Measurements from ENCODE around the gene FCAR. TPM values are rescaled to one million over a fixed set of nuclear protein-coding genes. Genes with fewer than 3 reads are reported as not detected.
A peak's percentile ranks its signal among the peaks of the same experiment; 100 is the strongest.
"Not testable (repeated sequence)": the region's sequence is repeated elsewhere in the genome, so short reads cannot be mapped to it uniquely, and the experiment has no call there.

Gene FCAR
- total RNA-seq, 1 experiment from 2014 or later, result 0.95 TPM

DNA sequence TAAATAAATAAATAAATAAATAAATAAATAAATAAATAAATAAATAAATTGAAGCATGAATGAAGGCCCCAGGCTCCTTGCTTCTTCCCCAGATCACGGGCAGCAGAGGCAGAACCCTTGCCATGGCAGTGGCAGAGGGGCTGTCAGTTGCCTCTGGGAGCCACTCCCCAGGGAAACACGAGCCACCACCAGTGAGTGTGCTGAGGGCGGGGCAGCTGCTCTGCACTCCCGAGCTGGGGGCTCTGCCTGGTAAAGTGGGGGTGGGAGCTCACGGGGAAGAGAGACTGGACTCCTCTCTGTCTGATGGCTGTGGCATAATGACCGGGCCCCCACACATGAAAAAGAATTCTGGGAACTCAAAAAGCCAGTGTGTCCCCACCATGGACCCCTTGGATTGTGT, 7.8 kb downstream of the FCAR start:
- Histone ChIP-seq H3K4me3 (no peak overlapping the region), H3K36me3 (no peaks in the 10 kb centered on the region), H3K27me3 (no peaks in the 10 kb centered on the region; the same call in 1 of the 2 replicates), H3K9me3 (no peaks in the 10 kb centered on the region)
- no peak for DNase-seq

DNA sequence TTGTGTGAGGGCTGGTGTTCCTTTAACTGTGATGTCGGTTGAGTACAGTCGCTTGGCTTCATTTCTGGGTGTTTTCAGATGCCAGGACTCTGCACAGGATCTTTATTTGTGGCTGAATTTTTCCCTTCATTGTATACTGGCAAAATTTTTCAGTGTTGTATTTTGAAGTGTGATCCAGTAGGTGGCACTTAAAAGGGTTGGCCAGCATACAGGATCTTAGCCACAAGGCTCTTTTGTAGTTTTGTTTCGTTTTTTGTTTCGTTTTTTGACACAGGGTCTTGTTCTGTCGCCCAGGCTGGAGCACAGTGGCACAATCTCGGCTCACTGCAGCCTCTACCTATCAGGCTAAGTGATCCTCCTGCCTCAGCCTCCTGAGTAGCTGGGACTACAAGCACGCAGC, 8.7 kb downstream of the FCAR start:
- Histone ChIP-seq H3K9me3 (no peaks in the 10 kb centered on the region), H3K27me3 (no peaks in the 10 kb centered on the region; the same call in 1 of the 2 replicates), H3K36me3 (no peaks in the 10 kb centered on the region), H3K4me3 (peak overlapping the region; percentile 2; the same call in 1 of the 2 replicates)
- DNase-seq, result peak; percentile 36

DNA sequence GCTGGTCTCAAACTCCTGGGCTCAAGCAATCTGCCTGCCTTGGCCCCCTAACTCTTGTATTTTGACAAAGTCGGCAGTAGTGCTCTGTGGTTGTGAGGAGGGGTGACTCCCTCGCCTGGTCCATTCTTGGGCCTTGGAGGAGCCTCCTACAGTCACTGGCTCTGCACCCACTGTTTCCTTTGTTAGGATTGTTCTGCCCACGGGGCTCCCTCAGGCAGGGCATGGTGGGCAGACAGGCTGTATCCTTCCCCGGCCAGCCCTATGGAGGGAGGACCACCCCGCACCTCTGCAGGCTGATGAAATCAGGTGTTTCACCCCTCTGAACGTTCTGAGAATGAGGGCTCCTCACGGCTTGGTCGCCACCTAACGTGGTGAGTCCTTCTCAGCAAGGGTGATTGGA, 9.2 kb downstream of the FCAR start:
- no peaks in the 10 kb centered on the region; the same call in 1 of the 2 replicates for H3K27me3 ChIP-seq
- H3K9me3 ChIP-seq, result no peaks in the 10 kb centered on the region
- no peak overlapping the region; the same call in 1 of the 2 replicates for H3K4me3 ChIP-seq
- H3K36me3 ChIP-seq, result no peaks in the 10 kb centered on the region
- DNase-seq, result no peak

DNA sequence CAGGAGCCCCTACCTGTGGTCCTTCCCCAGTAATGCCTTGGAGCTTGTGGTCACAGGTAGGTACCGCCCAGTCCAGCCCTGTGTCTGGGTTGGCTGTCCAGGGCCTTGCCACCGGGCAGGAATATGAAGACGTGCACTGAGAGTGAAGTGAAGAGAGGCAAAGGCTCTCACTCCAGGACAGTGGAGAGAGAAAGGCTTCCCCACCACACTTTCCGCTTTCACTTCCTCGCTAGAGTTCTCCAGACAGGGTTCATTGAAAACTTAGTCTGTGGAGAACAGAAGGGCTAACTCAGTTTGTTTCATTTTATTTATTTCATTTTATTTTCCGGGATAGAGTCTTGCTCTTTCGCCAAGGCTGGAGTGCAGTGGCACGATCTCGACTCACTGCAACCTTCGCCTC, 14.2 kb downstream of the FCAR start:
- DNase-seq, result no peak
- Histone ChIP-seq H3K4me3 (no peak overlapping the region), H3K9me3 (no peaks in the 10 kb centered on the region), H3K27me3 (no peaks in the 10 kb centered on the region; the same call in 1 of the 2 replicates), H3K36me3 (no peaks in the 10 kb centered on the region)

DNA sequence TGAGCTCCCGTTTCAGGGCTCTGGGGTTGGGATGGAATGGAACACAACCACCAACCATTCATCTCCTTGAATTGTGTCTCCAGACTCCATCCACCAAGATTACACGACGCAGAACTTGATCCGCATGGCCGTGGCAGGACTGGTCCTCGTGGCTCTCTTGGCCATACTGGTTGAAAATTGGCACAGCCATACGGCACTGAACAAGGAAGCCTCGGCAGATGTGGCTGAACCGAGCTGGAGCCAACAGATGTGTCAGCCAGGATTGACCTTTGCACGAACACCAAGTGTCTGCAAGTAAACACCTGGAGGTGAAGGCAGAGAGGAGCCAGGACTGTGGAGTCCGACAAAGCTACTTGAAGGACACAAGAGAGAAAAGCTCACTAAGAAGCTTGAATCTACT, 15.5 kb downstream of the FCAR start:
- Histone ChIP-seq H3K36me3 (no peaks in the 10 kb centered on the region), H3K27me3 (no peaks in the 10 kb centered on the region; the same call in 1 of the 2 replicates), H3K9me3 (no peaks in the 10 kb centered on the region), H3K4me3 (no peak overlapping the region)
- DNase-seq, result peak; percentile 59

DNA sequence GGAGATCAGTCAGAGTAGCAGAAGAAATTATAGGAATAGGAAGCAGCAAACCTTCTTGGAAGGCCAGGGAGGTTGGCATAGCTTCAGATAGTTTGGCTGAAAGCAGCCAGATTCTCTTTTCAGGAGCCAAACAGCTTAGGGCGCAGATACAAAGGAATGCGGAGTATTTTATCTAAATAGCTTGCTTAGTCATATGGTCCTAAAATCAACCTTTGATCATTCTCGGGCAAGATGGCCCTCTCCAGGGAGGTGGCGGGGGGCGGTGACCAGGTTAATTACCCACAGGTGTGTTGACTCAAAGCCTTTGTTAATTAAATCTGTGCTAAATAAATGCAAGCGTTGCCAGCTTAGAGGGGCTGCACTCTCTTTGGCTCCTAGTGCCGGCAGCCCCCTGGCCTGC, 19.4 kb downstream of the FCAR start:
- Histone ChIP-seq H3K27me3 (no peaks in the 10 kb centered on the region), H3K36me3 (no peaks in the 10 kb centered on the region), H3K9me3 (no peaks in the 10 kb centered on the region), H3K4me3 (no peak overlapping the region)
- DNase-seq, result peak; percentile 74

DNA sequence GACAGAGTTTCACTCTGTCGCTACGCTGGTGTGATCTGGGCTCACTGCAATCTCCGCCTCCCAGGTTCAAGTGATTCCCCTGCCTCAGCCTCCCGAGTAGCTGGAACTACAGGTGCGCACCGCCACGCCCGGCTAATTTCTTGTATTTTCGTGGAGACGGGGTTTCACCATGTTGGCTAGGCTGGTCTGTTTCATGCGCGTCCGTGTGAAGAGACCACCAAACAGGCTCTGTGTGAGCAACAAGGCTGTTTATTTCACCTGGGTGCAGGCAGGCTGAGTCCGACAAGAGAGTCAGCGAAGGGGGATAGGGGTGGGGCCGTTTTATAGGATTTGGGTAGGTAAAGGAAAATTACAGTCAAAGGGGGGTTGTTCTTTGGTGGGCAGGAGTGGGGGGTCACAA, 20.1 kb downstream of the FCAR start:
- H3K9me3 ChIP-seq, H3K36me3 ChIP-seq, DNase-seq, H3K27me3 ChIP-seq, H3K4me3 ChIP-seq: not testable (repeated sequence)

DNA sequence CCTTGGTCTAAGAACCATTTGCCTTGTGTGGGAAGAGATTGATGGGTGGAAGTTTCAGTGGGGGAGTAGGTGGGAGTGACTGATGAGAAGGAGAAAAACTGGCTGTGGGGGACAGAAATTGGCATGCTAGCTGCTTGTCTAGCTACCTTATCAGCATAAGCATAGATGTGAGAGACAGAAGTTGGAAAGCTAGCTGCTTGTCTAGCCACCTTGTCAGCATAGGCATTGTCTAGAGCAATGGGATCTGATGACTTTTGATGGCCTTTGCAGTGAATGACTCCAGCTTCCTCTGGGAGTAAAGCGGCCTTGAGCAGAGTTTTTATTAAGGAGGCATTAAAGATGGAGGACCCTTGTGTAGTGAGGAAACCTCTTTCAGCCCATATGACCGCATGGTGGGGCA, 22.0 kb downstream of the FCAR start:
- no peak overlapping the region for H3K4me3 ChIP-seq
- H3K9me3 ChIP-seq, result no peaks in the 10 kb centered on the region
- no peaks in the 10 kb centered on the region for H3K36me3 ChIP-seq
- no peaks in the 10 kb centered on the region for H3K27me3 ChIP-seq
- no peak for DNase-seq

DNA sequence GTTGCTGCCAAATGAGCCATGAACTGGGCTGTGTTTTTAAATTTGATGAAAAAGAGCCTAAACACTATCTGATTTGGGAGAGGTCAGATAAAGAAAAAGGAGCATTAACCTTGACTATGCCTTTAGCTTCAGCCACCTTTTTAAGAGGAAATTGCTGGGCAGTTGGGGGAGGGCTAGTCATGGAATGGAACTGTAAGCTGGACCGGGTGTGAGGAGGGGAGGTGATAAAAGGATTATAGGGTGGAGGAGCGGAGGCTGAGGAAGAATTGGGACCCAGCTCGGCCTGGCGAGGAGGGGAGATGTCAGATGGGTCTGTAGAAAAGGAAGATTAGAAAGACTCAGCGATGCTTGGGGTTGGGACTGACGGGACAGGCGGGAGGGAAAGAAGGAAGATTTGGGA, 24.6 kb downstream of the FCAR start:
- not testable (repeated sequence) for H3K36me3 ChIP-seq, H3K27me3 ChIP-seq, H3K4me3 ChIP-seq, DNase-seq, H3K9me3 ChIP-seq

DNA sequence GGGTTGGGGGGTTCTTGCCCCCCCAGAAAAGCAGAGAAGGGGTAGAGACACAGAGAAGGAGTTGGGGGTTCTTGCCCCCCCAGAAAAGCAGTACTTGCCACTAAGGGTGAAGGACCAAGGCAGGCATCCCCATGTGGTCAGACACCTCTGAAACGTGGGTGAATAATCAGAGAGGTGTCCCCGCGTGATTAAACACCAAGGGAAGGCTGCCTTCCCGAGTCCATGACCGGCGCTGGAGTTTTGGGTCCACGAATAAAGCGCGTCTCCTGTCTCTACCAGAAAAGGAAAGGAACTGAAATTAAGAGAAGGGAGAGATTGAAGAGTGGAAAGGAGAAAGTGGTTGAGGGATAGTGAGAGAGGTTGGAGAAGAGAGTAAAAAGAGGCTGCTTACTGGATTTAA, 25.6 kb downstream of the FCAR start:
- not testable (repeated sequence) for H3K4me3 ChIP-seq, DNase-seq, H3K36me3 ChIP-seq, H3K27me3 ChIP-seq, H3K9me3 ChIP-seq

DNA sequence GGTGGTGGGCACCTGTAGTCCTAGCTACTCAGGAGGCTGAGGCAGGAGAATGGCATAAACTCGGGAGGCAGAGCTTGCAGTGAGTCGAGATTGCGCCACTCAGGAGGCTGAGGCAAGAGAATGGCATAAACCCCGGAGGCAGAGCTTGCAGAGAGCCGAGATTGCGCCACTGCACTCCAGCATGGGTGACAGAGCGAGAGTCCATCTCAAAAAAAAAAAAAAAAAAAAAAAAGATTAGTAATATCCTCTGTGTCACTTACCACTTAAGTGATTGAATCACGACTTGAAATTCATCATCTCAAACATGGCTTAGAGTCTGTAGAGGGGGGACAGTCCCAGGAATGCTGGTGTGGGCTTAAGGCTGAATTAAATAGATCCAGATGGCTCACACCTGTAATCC, 27.1 kb downstream of the FCAR start:
- DNase-seq, result peak; percentile 61
- not testable (repeated sequence) for H3K9me3 ChIP-seq

DNA sequence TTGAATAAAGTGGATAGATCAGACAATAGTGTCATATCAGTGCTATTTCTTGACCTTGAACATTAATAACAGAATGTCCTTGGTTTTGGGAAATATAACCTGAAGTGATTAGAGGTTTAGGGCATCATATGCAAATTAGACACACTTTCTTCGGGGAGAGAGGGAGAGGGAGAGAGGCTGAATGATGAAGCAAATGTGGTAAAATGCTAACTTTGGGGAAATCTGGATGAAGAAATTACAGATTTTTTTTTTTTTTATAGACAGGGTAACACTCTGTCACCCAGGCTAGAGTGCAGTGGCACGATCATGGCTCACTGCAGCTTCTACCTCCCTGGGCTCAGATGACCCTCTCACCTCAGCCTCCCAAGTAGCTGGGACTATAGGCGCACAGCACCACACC, 28.0 kb downstream of the FCAR start:
- DNase-seq, result no peak
- H3K27me3 ChIP-seq, result no peaks in the 10 kb centered on the region
- H3K9me3 ChIP-seq, result no peaks in the 10 kb centered on the region
- no peak overlapping the region for H3K4me3 ChIP-seq
- H3K36me3 ChIP-seq, result no peaks in the 10 kb centered on the region

More for the DNA sequence above, 27.1 kb downstream of the FCAR start:
- H3K4me3 ChIP-seq, H3K27me3 ChIP-seq, H3K36me3 ChIP-seq: not testable (repeated sequence)

DNA sequence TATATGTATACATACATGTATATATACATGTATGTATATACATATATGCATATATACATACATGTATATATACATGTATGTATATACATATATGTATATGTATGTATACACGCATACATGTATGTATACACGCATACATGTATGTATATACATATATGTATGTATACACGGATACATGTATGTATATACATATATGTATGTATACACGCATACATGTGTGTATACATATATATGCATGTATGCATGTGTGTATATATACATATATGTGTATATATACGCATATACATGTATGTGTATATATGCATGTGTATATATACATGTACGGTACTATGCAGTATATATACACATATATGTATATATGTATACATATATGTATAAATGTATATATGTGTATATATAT, 29.3 kb downstream of the FCAR start:
- Histone ChIP-seq H3K27me3 (no peaks in the 10 kb centered on the region), H3K4me3 (no peak overlapping the region), H3K36me3 (no peaks in the 10 kb centered on the region), H3K9me3 (no peaks in the 10 kb centered on the region)
- DNase-seq, result no peak

DNA sequence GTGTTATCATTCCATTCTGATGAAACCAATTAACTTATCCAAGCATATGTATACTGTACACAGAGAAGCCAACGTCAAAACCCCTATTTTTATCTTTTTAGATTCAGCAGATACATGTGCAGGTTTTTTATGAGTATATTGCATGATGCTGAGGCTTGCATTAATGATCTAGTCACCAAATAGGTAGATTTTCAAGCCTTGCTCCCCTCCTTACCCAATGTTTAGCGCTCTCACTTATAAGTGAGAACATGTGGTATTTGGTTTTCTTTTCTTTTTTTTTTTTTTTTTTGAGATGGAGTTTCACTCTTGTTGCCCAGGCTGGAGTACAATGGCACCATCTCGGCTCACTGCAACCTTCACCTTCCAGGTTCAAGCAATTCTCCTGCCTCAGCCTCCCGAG, 30.2 kb downstream of the FCAR start:
- not testable (repeated sequence) for H3K36me3 ChIP-seq, DNase-seq, H3K9me3 ChIP-seq, H3K4me3 ChIP-seq, H3K27me3 ChIP-seq

DNA sequence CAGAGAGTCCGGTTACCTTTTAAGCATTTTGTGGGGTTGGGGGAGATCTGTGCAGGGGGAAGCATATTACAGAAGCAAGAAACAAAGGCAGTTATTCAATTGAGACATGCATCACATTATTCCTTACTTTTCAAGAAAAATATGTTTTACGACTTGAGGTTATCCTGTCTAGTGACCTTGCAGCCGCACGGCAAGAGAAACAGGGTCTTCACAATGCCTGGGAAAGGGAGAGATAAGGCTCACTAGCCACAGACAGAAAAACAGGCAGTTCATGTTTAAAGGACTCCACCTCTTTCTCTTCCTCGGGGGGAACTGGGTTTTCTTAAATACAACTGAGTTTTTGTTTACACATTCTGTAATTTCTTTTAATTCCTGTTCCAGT, 31.4 kb downstream of the FCAR start:
- no peak for DNase-seq
- no peaks in the 10 kb centered on the region for H3K9me3 ChIP-seq
- H3K36me3 ChIP-seq, result no peaks in the 10 kb centered on the region
- H3K4me3 ChIP-seq, result no peak overlapping the region
- H3K27me3 ChIP-seq, result no peaks in the 10 kb centered on the region

DNA sequence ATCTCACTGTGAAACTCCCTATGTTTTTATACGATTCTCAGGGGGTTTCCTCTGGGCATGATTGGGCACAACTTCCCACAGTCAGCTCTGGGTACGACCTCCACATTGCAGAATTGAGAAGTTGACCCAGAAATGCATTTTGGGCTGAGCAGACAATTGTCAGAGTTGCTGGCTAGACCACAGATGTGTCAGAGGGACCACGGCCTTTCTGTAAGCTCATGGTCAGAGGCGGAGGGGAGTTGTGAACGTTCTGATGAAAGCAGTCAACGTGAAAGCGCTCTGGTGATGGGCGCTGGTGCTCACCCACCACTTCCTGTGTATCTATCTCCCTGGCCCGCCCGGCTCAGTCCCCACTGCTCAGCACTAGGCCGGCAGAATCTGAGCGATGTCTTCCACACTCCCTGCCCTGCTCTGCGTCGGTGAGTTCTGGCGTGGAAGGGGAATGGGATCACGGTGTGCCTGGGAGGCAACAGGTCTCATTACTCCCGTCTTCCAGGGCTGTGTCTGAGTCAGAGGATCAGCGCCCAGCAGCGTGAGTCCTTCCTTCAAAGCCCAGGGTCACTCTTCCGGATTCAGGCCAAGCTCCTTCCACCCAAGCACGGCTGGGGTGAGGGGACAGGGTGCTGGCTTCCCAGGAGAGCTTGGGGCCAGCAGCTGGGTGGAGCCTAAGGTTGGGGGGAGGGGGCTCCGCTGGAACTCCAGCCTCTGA, 31.9 kb downstream of the FCAR start, which contains the start of gene NCR1:
Gene NCR1 (plus strand): TSS at position 346 of the 709 bp plus-strand sequence. CDS start 40 bp downstream, at position 386.
- DNase-seq, result no peak
- no peaks in the 10 kb centered on the region for H3K27me3 ChIP-seq
- no peaks in the 10 kb centered on the region for H3K36me3 ChIP-seq
- no peak within 1 kb of the TSS for H3K4me3 ChIP-seq
- H3K9me3 ChIP-seq, result no peaks in the 10 kb centered on the region

DNA sequence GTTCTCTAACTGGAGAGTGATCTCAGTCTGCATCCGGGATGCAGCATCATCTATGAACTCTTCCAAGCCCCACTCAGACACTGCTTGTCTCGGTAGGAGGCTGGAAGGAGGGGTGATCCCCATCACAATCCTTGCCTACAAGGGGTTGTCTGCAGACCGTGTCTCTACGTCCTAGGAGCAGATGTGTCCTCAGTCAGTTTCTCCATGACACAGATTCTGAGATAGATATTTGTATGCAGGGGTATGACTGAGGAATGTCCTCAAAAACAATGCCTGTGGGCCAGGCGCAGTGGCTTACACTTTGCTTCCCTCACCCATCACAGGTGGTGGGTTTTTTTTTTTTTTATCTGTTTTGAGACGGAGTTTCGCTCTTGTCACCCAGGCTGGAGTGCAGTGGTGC, 32.8 kb downstream of the FCAR start:
- no peak overlapping the region for H3K4me3 ChIP-seq
- DNase-seq, result no peak

DNA sequence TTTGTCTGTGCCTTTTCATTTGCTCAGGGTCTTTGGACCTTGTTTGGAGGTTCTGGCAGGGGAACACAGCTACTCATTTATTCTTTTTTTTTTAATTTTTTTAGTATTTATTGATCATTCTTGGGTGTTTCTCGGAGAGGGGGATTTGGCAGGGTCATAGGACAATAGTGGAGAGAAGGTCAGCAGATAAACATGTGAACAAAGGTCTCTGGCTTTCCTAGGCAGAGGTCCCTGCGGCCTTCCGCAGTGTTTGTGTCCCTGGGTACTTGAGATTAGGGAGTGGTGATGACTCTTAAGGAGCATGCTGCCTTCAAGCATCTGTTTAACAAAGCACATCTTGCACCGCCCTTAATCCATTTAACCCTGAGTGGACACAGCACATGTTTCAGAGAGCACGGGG, 33.9 kb downstream of the FCAR start:
- H3K9me3 ChIP-seq, H3K27me3 ChIP-seq, H3K4me3 ChIP-seq, H3K36me3 ChIP-seq, DNase-seq: not testable (repeated sequence)

More for the DNA sequence above, 32.8 kb downstream of the FCAR start:
- no peaks in the 10 kb centered on the region for H3K9me3 ChIP-seq
- H3K36me3 ChIP-seq, result no peaks in the 10 kb centered on the region
- H3K27me3 ChIP-seq, result no peaks in the 10 kb centered on the region
